Measurements from ENCODE around the gene NISCH.

DNA sequence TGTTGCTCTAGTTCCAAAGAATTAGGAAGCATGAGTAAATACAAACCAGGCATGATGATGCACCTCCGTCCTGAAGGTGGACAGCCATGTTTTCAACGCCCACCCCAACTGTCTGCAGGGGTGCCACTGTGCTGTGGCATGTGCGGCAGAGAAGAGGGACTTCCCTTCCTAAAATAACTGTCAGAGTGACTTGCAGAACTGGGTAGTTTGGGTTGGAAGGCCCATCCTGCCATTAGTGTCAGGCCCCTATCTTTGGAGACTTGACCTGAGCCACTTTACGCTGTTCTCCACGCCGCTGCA is 22.3 kb downstream of the NISCH start:
- TF ChIP-seq, protein P1, sequence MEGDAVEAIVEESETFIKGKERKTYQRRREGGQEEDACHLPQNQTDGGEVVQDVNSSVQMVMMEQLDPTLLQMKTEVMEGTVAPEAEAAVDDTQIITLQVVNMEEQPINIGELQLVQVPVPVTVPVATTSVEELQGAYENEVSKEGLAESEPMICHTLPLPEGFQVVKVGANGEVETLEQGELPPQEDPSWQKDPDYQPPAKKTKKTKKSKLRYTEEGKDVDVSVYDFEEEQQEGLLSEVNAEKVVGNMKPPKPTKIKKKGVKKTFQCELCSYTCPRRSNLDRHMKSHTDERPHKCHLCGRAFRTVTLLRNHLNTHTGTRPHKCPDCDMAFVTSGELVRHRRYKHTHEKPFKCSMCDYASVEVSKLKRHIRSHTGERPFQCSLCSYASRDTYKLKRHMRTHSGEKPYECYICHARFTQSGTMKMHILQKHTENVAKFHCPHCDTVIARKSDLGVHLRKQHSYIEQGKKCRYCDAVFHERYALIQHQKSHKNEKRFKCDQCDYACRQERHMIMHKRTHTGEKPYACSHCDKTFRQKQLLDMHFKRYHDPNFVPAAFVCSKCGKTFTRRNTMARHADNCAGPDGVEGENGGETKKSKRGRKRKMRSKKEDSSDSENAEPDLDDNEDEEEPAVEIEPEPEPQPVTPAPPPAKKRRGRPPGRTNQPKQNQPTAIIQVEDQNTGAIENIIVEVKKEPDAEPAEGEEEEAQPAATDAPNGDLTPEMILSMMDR (conservative IDR thresholded peaks at IDR 0.05; ENCODE audit: low read depth, low read length) = no peak
- no peak for TF ChIP-seq EZH2phosphoT487 (IDR thresholded peaks at IDR 0.05; ENCODE audit: borderline replicate concordance, low read length)
- TF ChIP-seq EZH2 (IDR thresholded peaks at IDR 0.05; ENCODE audit: low read length, unreplicated experiment) = no peak

Measured in PC-3 (cell line).